SK-N-MC (cell line): ENCODE results near the gene WDFY1.

ENCODE experiments used
- EZH2 ChIP-seq: fragments of 200-600 bp; sonication (generic); IDR thresholded peaks from one replicate; pipeline ENCODE4 v1.6.1; 2017; ENCODE audit warnings: antibody characterized with exemption
- FOXP2 ChIP-seq: optimal IDR thresholded peaks from 2 replicates; pipeline ENCODE3; 2011; ENCODE audit warnings: mild to moderate bottlenecking, moderate library complexity; ENCODE audit not compliant: insufficient read depth; ENCODE audit errors: extremely low read length, control extremely low read depth
- POLR2AphosphoS5 ChIP-seq: IDR thresholded peaks from 2 replicates; pipeline ENCODE4 v1.6.1; 2012; ENCODE audit warnings: mild to moderate bottlenecking, low read depth, low read length, borderline replicate concordance

DNA sequence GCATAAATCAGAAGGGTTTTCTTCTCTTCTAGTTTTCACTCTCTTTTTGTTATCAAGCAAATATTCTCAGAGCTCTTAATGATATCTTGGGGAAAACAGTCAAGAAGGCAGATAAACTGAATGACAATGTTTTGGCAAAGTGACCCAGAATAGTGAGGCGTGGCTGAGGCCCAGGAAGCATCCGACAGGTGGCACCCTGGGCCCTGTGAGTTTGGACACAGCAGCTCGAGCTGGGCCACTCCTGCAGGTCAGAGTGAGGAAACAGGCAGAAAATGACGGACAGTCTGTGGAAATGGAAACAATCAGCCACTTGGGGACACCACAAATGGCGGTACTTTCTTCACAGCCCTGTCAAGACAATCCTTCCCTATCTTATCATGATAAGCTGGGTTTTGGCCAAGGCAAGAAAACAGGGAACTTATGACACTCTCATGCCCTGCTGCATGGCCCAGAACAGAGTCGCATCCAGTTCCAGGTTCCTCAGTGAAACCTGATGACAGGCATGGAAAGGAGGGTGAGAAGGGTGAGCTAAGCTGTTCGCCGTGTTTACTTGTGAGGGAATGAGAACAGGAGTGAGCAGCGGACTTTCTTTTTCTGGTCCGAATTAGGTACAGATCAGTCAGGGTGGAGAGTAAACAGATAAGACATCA is 44.2 kb upstream of the WDFY1 start:
- no peak for TF ChIP-seq FOXP2
- TF ChIP-seq POLR2AphosphoS5, result no peak
- TF ChIP-seq EZH2, result no peak
